ENCODE data around the gene TMEM178B.

DNA sequence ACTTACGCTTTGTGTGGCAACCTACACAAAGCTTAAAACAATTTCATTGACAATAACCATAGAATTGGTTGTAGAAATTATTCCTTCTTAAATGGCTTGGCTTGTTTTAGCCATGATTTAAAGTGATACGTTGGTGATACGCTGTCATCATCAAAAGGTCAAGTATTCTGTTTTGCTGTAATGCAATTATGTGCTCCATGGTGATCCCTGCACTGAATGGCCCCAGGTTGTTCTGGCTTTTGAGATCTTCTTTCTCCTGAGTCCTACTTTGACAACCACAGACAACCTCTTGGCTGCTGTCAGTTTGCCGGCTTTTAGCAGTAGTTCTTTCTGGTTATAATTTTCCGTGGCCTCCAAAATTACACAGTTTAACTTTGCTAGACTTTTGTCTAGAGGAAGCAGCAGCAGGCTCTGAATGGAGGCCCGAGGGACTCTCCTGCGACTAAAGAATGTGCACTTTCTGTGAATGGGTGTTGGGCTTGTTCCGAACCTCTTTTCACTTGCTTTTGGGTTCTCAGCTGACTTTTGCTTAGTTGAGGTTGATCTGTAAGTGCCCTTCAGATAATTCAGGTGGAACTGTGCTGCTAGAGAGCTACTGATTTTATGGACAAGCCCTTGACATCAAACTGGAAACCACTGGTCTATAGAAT is 104.7 kb downstream of the TMEM178B start:
- TF ChIP-seq CTCF (IDR thresholded peaks at IDR 0.05; ENCODE audit: poor library complexity): no peak
- no peak for TF ChIP-seq EZH2 (IDR thresholded peaks at IDR 0.05; ENCODE audit: borderline replicate concordance)
- TF ChIP-seq EZH2phosphoT487 (IDR thresholded peaks at IDR 0.05; ENCODE audit: low read depth, severe bottlenecking, unreplicated experiment): no peak
